ENCODE measurements around the gene ZDHHC4. TPM values are rescaled to one million over a fixed set of nuclear protein-coding genes. Genes with fewer than 3 reads are reported as not detected.

The ZDHHC4 gene
- total RNA-seq, 1 experiment from 2014 or later: 96.1 TPM

DNA sequence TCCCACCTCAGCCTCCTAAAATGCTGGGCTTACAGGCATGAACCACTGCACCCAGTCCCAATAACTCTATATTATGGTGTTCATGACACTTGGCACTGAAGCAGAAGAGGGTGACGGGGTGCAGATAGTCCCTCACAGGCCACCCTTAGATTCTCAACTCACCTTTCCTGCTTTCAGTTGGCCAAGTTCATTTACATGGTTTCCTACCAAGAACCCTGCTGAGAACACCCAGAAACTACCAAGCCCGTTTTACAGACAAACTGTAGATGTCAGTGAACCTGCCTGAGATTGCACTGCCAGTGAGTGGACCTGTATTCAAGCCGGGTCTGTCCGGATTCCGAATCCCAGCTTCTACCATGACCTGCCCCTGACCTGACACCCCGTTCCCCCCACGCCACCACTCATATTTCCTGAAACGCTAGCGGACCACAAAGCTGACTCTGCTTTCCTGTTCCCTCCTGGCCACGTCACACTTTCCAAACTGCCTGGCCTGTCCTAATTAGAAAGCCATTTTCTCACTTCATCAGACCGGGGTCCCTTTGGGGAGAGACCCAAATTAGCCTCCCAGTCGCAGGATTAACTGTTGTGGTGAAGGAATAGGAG lies 43.3 kb upstream of the ZDHHC4 start:
- no peaks in the 10 kb centered on the region for H3K36me3 ChIP-seq (ENCODE audit: low read depth)
- no peak overlapping the region for H3K4me3 ChIP-seq
- ChIA-PET POLR2A (ENCODE audit: unreplicated experiment) (no interaction called here), CTCF (no interaction called here)
- no peak for TF ChIP-seq EZH2 (IDR thresholded peaks at IDR 0.05; ENCODE audit: low read depth)
- TF ChIP-seq, protein P1, sequence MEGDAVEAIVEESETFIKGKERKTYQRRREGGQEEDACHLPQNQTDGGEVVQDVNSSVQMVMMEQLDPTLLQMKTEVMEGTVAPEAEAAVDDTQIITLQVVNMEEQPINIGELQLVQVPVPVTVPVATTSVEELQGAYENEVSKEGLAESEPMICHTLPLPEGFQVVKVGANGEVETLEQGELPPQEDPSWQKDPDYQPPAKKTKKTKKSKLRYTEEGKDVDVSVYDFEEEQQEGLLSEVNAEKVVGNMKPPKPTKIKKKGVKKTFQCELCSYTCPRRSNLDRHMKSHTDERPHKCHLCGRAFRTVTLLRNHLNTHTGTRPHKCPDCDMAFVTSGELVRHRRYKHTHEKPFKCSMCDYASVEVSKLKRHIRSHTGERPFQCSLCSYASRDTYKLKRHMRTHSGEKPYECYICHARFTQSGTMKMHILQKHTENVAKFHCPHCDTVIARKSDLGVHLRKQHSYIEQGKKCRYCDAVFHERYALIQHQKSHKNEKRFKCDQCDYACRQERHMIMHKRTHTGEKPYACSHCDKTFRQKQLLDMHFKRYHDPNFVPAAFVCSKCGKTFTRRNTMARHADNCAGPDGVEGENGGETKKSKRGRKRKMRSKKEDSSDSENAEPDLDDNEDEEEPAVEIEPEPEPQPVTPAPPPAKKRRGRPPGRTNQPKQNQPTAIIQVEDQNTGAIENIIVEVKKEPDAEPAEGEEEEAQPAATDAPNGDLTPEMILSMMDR (conservative IDR thresholded peaks at IDR 0.05): no peak
- no peaks in the 10 kb centered on the region for H3K9me2 ChIP-seq (ENCODE audit: insufficient read depth)
- intact Hi-C loops (cut with micrococcal nuclease; ENCODE audit: unreplicated experiment): no loop called here
- H2AFZ ChIP-seq: no peak overlapping the region
- no peak overlapping the region for H3K4me2 ChIP-seq
- H4K20me1 ChIP-seq (ENCODE audit: insufficient read depth): no peaks in the 10 kb centered on the region
- H3K27ac ChIP-seq: no peak overlapping the region
- no peaks in the 10 kb centered on the region for H3F3A ChIP-seq (ENCODE audit: insufficient read depth, low read depth)
- H3K4me1 ChIP-seq (replicated peaks; ENCODE audit: insufficient read depth): no peaks in the 10 kb centered on the region
- H3K27me3 ChIP-seq (ENCODE audit: insufficient read depth, low read depth): no peaks in the 10 kb centered on the region
- DNase-seq: peak in 1 of 2 experiments; percentile 26
- H3K79me2 ChIP-seq (ENCODE audit: low read depth): no peaks in the 10 kb centered on the region
- BruUV-seq (replicated peaks): no TSS peak
- H3K9me3 ChIP-seq (ENCODE audit: insufficient read depth, low read depth): no peaks in the 10 kb centered on the region

- no peak overlapping the region for H3K4me3 ChIP-seq
- no peaks in the 10 kb centered on the region for H3K4me1 ChIP-seq (replicated peaks; ENCODE audit: insufficient read depth)
- H3K27me3 ChIP-seq (ENCODE audit: insufficient read depth, low read depth): no peaks in the 10 kb centered on the region
- CTCF ChIA-PET: interaction anchor here (0.6 to 0.7 kb wide), 2 partner anchors 20 to 679 kb away, joined by 3 to 4 read pairs; no protein-coding TSS in a partner anchor
- no peak for TF ChIP-seq EZH2 (IDR thresholded peaks at IDR 0.05; ENCODE audit: low read depth)
- TF ChIP-seq, protein P1 (conservative IDR thresholded peaks at IDR 0.05): no peak
- BruUV-seq (replicated peaks): no TSS peak
- H3K9me2 ChIP-seq (ENCODE audit: insufficient read depth): no peaks in the 10 kb centered on the region
- no peak overlapping the region for H3K4me2 ChIP-seq
- no peak overlapping the region for H2AFZ ChIP-seq
- no peak overlapping the region for H3K27ac ChIP-seq
- H3F3A ChIP-seq (ENCODE audit: insufficient read depth, low read depth): no peaks in the 10 kb centered on the region
- intact Hi-C loops (cut with micrococcal nuclease; ENCODE audit: unreplicated experiment): no loop called here
- POLR2A ChIA-PET (ENCODE audit: unreplicated experiment): interaction anchor here (0.6 kb wide), 2 partner anchors 27 to 48 kb away, joined by 3 to 4 read pairs; no protein-coding TSS in a partner anchor
- H3K9me3 ChIP-seq (ENCODE audit: insufficient read depth, low read depth): no peaks in the 10 kb centered on the region
- no peaks in the 10 kb centered on the region for H3K36me3 ChIP-seq (ENCODE audit: low read depth)
- no peaks in the 10 kb centered on the region for H4K20me1 ChIP-seq (ENCODE audit: insufficient read depth)
- peak in 1 of 2 experiments; percentile 26 for DNase-seq
- H3K79me2 ChIP-seq (ENCODE audit: low read depth): no peaks in the 10 kb centered on the region
These were observed 40.7 kb upstream of the ZDHHC4 start for GRCh38 chr7:6536262-6537260.

DNA sequence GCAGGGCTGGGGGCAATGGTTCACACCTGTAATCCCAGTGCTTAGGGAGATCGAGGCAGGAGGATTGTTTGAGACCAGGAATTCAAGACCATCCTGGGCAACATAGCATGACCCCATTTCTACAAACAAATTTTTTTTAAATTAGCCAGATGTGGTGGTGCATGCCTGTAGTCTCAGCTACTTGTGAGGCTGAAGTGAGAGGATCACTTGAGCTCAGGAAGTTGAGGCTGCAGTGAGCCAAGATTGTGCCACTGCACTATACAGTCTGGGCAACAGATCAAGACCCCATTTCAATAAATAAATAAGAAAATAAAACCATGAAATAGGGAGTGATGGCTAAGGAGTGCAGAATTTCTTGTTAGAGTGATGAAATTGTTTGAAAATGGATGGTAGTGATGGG lies 34.9 kb upstream of the ZDHHC4 start:
- no TSS peak for BruUV-seq (replicated peaks)
- POLR2A ChIA-PET (ENCODE audit: unreplicated experiment): interaction anchor here (0.6 kb wide), 1 partner anchor 762 kb away, joined by 4 read pairs; no protein-coding TSS in a partner anchor
- Histone ChIP-seq H3K9me3 (ENCODE audit: insufficient read depth, low read depth) (no peaks in the 10 kb centered on the region), H2AFZ (no peak overlapping the region), H3F3A (ENCODE audit: insufficient read depth, low read depth) (no peaks in the 10 kb centered on the region), H3K27ac (no peak overlapping the region), H3K4me3 (no peak overlapping the region), H3K36me3 (ENCODE audit: low read depth) (no peaks in the 10 kb centered on the region), H3K79me2 (ENCODE audit: low read depth) (no peaks in the 10 kb centered on the region), H3K4me1 (replicated peaks; ENCODE audit: insufficient read depth) (no peaks in the 10 kb centered on the region), H3K27me3 (ENCODE audit: insufficient read depth, low read depth) (no peaks in the 10 kb centered on the region), H3K4me2 (no peak overlapping the region), H3K9me2 (ENCODE audit: insufficient read depth) (no peaks in the 10 kb centered on the region), H4K20me1 (ENCODE audit: insufficient read depth) (no peaks in the 10 kb centered on the region)
- intact Hi-C loops (cut with micrococcal nuclease; ENCODE audit: unreplicated experiment): no loop called here
- CTCF ChIA-PET: no interaction called here
- no peak for TF ChIP-seq EZH2 (IDR thresholded peaks at IDR 0.05; ENCODE audit: low read depth)
- TF ChIP-seq, protein P1 (conservative IDR thresholded peaks at IDR 0.05): no peak
- DNase-seq: no peak
